HL-60 (cell line): ENCODE data around the gene GLYATL2.

ENCODE experiments used
- DNase-seq, 2 experiments: peaks; one replicate each; pipeline ENCODE4 v3.0.0-alpha.2; 2010 to 2020; ENCODE audit warnings: low read depth in 1 of 2, low spot score in 1 of 2
- H3K27ac ChIP-seq: fragments of 250-450 bp; sonication (Bioruptor Pico); replicated peaks from 2 replicates; pipeline ENCODE4 v1.5.1; 2020; ENCODE audit warnings: mild to moderate bottlenecking, moderate library complexity
- H3K27me3 ChIP-seq: fragments of 250-450 bp; sonication (Bioruptor Pico); 2 replicates; pipeline ENCODE4 v1.5.1; 2021; ENCODE audit warnings: mild to moderate bottlenecking, moderate library complexity; ENCODE audit not compliant: insufficient read depth, poor library complexity, severe bottlenecking
- H3K4me3 ChIP-seq: replicated peaks from 2 replicates; pipeline ENCODE4 v1.5.1; 2011; ENCODE audit warnings: mild to moderate bottlenecking, control low read depth, low read length; ENCODE audit not compliant: insufficient read depth
- GABPA ChIP-seq: IDR thresholded peaks from 2 replicates; pipeline ENCODE4 v1.6.1; 2012; ENCODE audit warnings: low read depth
- POLR2AphosphoS5 ChIP-seq: IDR thresholded peaks from 2 replicates; pipeline ENCODE4 v1.6.1; 2012; ENCODE audit warnings: low read depth
- SPI1 ChIP-seq: IDR thresholded peaks from 2 replicates; pipeline ENCODE4 v1.6.1; 2012; ENCODE audit warnings: low read depth, mild to moderate bottlenecking, borderline replicate concordance
- TF ChIP-seq, protein P1 (sequence below): IDR thresholded peaks from 2 replicates; pipeline ENCODE4 v1.6.1; 2012; ENCODE audit warnings: low read depth; ENCODE audit not compliant: insufficient replicate concordance
- TF ChIP-seq, protein P2 (sequence below): IDR thresholded peaks from one replicate; pipeline ENCODE4 v1.5.1; 2011; ENCODE audit warnings: low read length, control low read depth, inconsistent platforms; ENCODE audit not compliant: insufficient read depth

The GLYATL2 gene

DNA sequence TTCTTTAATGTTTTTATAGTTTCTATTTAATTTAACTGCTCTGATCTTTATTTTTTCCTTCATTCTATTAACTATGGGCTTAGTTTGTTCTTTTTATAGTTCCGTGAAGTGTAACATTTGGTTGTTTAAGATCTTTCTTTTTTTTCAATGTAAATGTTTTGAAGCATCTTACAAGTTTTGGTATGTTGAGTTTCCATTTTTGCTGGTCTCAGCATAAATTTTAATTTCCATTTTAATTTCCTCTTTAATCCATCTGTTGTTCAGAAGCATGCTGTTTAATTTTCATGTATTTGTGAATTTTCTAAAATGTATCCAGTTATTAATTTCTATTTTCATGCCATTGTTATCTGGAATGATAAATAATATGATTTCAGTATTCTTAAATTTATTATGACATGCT is 17.0 kb upstream of the GLYATL2 start:
- no peak overlapping the region for H3K4me3 ChIP-seq
- no peak for DNase-seq
- H3K27ac ChIP-seq: no peak overlapping the region
- no peaks in the 10 kb centered on the region for H3K27me3 ChIP-seq
- no peak for TF ChIP-seq SPI1
- TF ChIP-seq, protein P1, sequence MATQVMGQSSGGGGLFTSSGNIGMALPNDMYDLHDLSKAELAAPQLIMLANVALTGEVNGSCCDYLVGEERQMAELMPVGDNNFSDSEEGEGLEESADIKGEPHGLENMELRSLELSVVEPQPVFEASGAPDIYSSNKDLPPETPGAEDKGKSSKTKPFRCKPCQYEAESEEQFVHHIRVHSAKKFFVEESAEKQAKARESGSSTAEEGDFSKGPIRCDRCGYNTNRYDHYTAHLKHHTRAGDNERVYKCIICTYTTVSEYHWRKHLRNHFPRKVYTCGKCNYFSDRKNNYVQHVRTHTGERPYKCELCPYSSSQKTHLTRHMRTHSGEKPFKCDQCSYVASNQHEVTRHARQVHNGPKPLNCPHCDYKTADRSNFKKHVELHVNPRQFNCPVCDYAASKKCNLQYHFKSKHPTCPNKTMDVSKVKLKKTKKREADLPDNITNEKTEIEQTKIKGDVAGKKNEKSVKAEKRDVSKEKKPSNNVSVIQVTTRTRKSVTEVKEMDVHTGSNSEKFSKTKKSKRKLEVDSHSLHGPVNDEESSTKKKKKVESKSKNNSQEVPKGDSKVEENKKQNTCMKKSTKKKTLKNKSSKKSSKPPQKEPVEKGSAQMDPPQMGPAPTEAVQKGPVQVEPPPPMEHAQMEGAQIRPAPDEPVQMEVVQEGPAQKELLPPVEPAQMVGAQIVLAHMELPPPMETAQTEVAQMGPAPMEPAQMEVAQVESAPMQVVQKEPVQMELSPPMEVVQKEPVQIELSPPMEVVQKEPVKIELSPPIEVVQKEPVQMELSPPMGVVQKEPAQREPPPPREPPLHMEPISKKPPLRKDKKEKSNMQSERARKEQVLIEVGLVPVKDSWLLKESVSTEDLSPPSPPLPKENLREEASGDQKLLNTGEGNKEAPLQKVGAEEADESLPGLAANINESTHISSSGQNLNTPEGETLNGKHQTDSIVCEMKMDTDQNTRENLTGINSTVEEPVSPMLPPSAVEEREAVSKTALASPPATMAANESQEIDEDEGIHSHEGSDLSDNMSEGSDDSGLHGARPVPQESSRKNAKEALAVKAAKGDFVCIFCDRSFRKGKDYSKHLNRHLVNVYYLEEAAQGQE: no peak

DNA sequence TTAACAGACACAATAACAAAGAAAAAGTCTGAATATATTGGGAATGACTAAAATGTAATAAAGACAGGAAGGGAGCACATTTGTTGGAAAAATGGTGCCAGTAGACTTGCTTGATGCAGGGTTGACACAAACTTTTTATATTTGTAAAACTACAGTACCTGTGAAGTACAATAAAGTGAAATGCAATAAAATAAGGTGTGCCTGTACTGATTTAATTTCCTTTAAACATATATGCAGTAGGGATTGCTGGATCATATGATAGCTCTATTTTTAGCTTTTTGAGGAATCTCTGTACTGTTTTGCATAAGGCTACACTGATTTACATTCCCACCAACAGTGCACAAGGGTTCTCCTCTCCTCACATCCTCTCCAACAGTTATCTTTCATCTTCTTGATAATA is 12.3 kb upstream of the GLYATL2 start:
- no peak overlapping the region for H3K27ac ChIP-seq
- H3K4me3 ChIP-seq: no peak overlapping the region
- DNase-seq: no peak
- H3K27me3 ChIP-seq: no peaks in the 10 kb centered on the region
- no peak for TF ChIP-seq GABPA
- TF ChIP-seq, protein P2, sequence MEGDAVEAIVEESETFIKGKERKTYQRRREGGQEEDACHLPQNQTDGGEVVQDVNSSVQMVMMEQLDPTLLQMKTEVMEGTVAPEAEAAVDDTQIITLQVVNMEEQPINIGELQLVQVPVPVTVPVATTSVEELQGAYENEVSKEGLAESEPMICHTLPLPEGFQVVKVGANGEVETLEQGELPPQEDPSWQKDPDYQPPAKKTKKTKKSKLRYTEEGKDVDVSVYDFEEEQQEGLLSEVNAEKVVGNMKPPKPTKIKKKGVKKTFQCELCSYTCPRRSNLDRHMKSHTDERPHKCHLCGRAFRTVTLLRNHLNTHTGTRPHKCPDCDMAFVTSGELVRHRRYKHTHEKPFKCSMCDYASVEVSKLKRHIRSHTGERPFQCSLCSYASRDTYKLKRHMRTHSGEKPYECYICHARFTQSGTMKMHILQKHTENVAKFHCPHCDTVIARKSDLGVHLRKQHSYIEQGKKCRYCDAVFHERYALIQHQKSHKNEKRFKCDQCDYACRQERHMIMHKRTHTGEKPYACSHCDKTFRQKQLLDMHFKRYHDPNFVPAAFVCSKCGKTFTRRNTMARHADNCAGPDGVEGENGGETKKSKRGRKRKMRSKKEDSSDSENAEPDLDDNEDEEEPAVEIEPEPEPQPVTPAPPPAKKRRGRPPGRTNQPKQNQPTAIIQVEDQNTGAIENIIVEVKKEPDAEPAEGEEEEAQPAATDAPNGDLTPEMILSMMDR: no peak
- TF ChIP-seq, protein P1: no peak
- TF ChIP-seq SPI1: no peak
- TF ChIP-seq POLR2AphosphoS5: no peak

DNA sequence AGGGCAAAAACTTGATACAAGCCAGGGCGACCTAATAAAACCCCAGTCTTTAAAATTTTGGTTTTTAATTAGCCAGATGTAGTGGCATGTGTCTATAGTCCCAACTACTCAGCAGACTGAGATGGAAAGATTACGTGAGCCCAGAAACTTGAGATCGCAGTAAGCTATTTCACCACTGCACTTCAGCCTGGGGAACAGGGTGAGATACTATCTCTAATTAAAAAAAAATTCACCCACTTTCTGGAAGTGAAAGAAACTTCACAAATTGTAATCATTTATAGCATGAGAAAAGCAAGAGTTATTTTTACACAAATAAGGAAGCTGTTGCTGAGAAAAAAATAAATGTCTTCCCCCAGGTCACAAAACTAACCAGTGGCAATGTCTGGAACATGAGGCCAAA is 882 bp upstream of the GLYATL2 start:
- no peak overlapping the region for H3K27ac ChIP-seq
- DNase-seq: no peak
- TF ChIP-seq SPI1 (no peak), GABPA (no peak), POLR2AphosphoS5 (no peak)
- TF ChIP-seq, protein P2: no peak
- TF ChIP-seq, protein P1: no peak
- H3K4me3 ChIP-seq: no peak overlapping the region
- no peaks in the 10 kb centered on the region for H3K27me3 ChIP-seq
